Ishikawa (cell line): ENCODE data around the gene SLC5A12.

Source experiments
- CEBPB ChIP-seq: IDR thresholded peaks from 2 replicates; pipeline ENCODE4 v1.6.1; 2012
- CREB1 ChIP-seq: IDR thresholded peaks from 2 replicates; pipeline ENCODE4 v1.6.1; 2012; ENCODE audit warnings: low read depth
- EGR1 ChIP-seq: IDR thresholded peaks from 2 replicates; pipeline ENCODE4 v1.6.1; 2012
- EP300 ChIP-seq: IDR thresholded peaks from 2 replicates; pipeline ENCODE4 v1.6.1; 2012; ENCODE audit warnings: borderline replicate concordance
- FOXM1 ChIP-seq: IDR thresholded peaks from 2 replicates; pipeline ENCODE4 v1.6.1; 2012; ENCODE audit warnings: low read depth, borderline replicate concordance
- MAX ChIP-seq: IDR thresholded peaks from 2 replicates; pipeline ENCODE4 v1.6.1; 2012
- NFIC ChIP-seq: IDR thresholded peaks from 2 replicates; pipeline ENCODE4 v1.6.1; 2012
- RAD21 ChIP-seq: IDR thresholded peaks from 2 replicates; pipeline ENCODE4 v1.6.1; 2012; ENCODE audit warnings: low read depth
- REST ChIP-seq: IDR thresholded peaks from 2 replicates; pipeline ENCODE4 v1.6.1; 2012; ENCODE audit warnings: low read depth, mild to moderate bottlenecking
- TAF1 ChIP-seq: IDR thresholded peaks from 2 replicates; pipeline ENCODE4 v1.6.1; 2012; ENCODE audit warnings: low read depth, mild to moderate bottlenecking
- TCF12 ChIP-seq: IDR thresholded peaks from 2 replicates; pipeline ENCODE4 v1.6.1; 2012; ENCODE audit warnings: low read depth
- TEAD4 ChIP-seq: IDR thresholded peaks from 2 replicates; pipeline ENCODE4 v1.6.1; 2012
- YY1 ChIP-seq: IDR thresholded peaks from 2 replicates; pipeline ENCODE4 v1.6.1; 2012; ENCODE audit warnings: low read depth
- ZBTB7A ChIP-seq: IDR thresholded peaks from 2 replicates; pipeline ENCODE4 v1.6.1; 2012; ENCODE audit warnings: low read depth
- TF ChIP-seq, protein P1 (sequence below): IDR thresholded peaks from 2 replicates; pipeline ENCODE4 v1.6.1; 2012

Gene SLC5A12

GRCh38 chr11:26651916-26652315, 69.9 kb downstream of the SLC5A12 start:
- TF ChIP-seq, protein P1, sequence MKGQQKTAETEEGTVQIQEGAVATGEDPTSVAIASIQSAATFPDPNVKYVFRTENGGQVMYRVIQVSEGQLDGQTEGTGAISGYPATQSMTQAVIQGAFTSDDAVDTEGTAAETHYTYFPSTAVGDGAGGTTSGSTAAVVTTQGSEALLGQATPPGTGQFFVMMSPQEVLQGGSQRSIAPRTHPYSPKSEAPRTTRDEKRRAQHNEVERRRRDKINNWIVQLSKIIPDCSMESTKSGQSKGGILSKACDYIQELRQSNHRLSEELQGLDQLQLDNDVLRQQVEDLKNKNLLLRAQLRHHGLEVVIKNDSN = no peak

- peak; percentile 82 for TF ChIP-seq RAD21
- TF ChIP-seq, protein P1 = no peak
These were observed 72.0 kb downstream of the SLC5A12 start for GRCh38 chr11:26649884-26650283.

DNA sequence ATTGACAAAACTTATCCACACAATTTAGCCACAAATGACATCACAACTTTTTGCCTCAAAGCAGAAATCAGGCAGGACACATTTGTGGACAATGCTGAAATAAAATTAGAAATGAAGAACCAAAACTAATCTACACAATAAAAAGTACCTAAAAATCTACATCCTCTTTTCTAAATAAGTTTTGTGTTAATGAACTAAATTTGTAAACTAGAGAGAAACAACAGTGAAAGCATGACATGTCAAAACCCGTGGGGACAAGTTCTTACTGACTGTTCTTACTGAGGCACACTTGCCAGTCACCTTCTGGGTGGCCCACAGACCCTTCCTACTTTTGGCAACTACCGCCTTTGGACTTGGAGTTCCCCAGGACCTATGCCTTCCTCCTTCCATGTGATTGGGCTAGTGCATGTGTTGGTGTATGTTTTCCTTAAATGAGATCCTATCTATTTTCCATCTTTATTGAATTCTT, 89.1 kb downstream of the SLC5A12 start:
- TF ChIP-seq EGR1 (no peak), REST (no peak), NFIC (no peak), TCF12 (no peak), ZBTB7A (no peak), FOXM1 (no peak), TEAD4 (no peak), RAD21 (no peak), CREB1 (no peak), TAF1 (no peak), EP300 (no peak)

DNA sequence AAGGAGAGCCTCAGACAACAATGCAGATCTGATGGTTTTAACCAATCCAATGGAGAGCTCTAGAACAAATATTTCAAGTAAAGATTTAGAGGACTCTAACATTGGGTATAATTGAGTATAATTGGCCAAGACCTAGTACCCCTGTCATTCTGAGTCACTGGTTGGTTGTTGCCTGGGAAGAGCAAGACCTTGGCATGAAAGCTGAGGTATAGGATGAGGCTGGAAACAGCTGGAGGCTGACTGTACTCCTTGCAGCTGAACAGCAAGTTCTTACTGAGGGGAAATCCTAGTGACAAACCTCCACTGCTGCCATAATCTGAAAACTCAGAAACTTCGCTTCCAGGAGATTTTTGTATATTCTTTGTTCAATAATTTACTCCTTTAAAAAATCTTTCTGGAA, 95.5 kb downstream of the SLC5A12 start:
- TF ChIP-seq, protein P1 = no peak
- TF ChIP-seq MAX (no peak), NFIC (no peak), FOXM1 (no peak), TAF1 (no peak), ZBTB7A (no peak), YY1 (no peak), TCF12 (no peak), CEBPB (no peak)

GRCh38 chr11:26623076-26623659, 98.7 kb downstream of the SLC5A12 start:
- TF ChIP-seq ZBTB7A = no peak
- no peak for TF ChIP-seq CEBPB
- no peak for TF ChIP-seq CREB1
- TF ChIP-seq REST = no peak
- TF ChIP-seq TAF1 = no peak
- TF ChIP-seq TEAD4 = no peak
- TF ChIP-seq RAD21 = no peak
- TF ChIP-seq MAX = no peak
- no peak for TF ChIP-seq EP300
- TF ChIP-seq, protein P1 = no peak
- TF ChIP-seq EGR1 = no peak
- TF ChIP-seq FOXM1 = no peak
- TF ChIP-seq NFIC = no peak
- no peak for TF ChIP-seq YY1
- TF ChIP-seq TCF12 = no peak

DNA sequence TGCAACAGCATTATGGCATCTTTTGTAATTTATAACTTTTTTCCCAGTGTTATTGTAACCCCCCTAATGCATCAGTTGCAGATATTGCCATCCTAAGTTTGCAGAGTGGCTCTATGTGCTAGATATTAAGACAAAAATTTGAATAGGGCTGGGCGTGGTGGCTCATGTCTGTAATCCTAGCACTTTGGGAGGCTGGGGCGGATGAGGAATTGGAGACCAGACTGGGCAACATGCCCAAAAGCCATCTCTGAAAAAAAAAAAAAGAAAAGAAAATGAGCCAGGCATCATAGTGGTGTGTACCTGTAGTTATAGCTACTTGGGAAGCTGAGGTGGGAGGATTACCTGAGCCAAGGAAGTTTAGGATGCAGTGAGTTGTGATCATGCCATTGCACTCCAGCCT, 99.7 kb downstream of the SLC5A12 start:
- no peak for TF ChIP-seq TEAD4
- no peak for TF ChIP-seq TCF12
- no peak for TF ChIP-seq CREB1
- TF ChIP-seq RAD21 = no peak
- no peak for TF ChIP-seq YY1
- no peak for TF ChIP-seq MAX
- no peak for TF ChIP-seq REST
- TF ChIP-seq, protein P1 = no peak
- TF ChIP-seq TAF1 = no peak
- no peak for TF ChIP-seq EP300
- TF ChIP-seq CEBPB = no peak
- no peak for TF ChIP-seq NFIC
